H1 (cell line): Measurements from ENCODE around the gene NMRK2. TPM values are rescaled to one million over a fixed set of nuclear protein-coding genes. Genes with fewer than 3 reads are reported as not detected.

Experiments
- CTCF ChIA-PET: fragments of 300-600 bp; sonication (Branson Sonifier 250); formaldehyde crosslinking; loops from one replicate; lab custom pipeline; 2021; ENCODE audit not compliant: partially characterized antibody; lab: Charles Lee
- POLR2A ChIA-PET: fragments of 300-600 bp; sonication (Branson Sonifier 250); formaldehyde crosslinking; loops from one replicate; lab custom pipeline; 2021; ENCODE audit warnings: inconsistent platforms; ENCODE audit not compliant: partially characterized antibody; lab: Charles Lee
- DNase-seq, 2 experiments: peaks; one replicate each; pipeline versions ENCODE4 v3.0.0 to v3.0.0-alpha.2; 2010 to 2022; ENCODE audit warnings: low spot score in 2 of 2, low read depth in 1 of 2, mixed read lengths in 1 of 2
- FAIRE-seq: peaks from 2 replicates; lab custom pipeline; 2011; peaks lifted over from hg19 to GRCh38; lab: Jason Lieb, UNC
- H2AFZ ChIP-seq: 2 replicates; pipeline ENCODE4 v1.8.1; 2012; ENCODE audit warnings: low read length, inconsistent platforms
- H2AK5ac ChIP-seq: 2 replicates; pipeline ENCODE4 v1.6.1; 2013; ENCODE audit warnings: low read depth, low read length
- H2BK120ac ChIP-seq: replicated peaks from 2 replicates; pipeline ENCODE3; 2013; ENCODE audit warnings: low read depth, low read length, inconsistent platforms
- H2BK12ac ChIP-seq: 2 replicates; pipeline ENCODE4 v1.6.1; 2013; ENCODE audit warnings: low read depth, low read length
- H2BK15ac ChIP-seq: 2 replicates; pipeline ENCODE4 v1.6.1; 2013; ENCODE audit warnings: low read length
- H2BK20ac ChIP-seq: 2 replicates; pipeline ENCODE4 v1.6.1; 2013; ENCODE audit warnings: low read length
- H2BK5ac ChIP-seq: 2 replicates; pipeline ENCODE4 v1.6.1; 2013; ENCODE audit warnings: low read depth, low read length
- H3K14ac ChIP-seq: 2 replicates; pipeline ENCODE4 v1.6.1; 2013; ENCODE audit warnings: inconsistent platforms; ENCODE audit not compliant: insufficient read length
- H3K18ac ChIP-seq: 2 replicates; pipeline ENCODE4 v1.6.1; 2013; ENCODE audit warnings: low read length; ENCODE audit errors: extremely low read depth
- H3K23ac ChIP-seq: 2 replicates; pipeline ENCODE4 v1.6.1; 2013; ENCODE audit warnings: inconsistent platforms; ENCODE audit not compliant: insufficient read length
- H3K23me2 ChIP-seq: 2 replicates; pipeline ENCODE4 v1.6.1; 2013; ENCODE audit warnings: low read depth, low read length
- H3K27ac ChIP-seq: 2 replicates; pipeline ENCODE4 v1.6.1; 2011; ENCODE audit warnings: low read depth, low read length, inconsistent platforms
- H3K27me3 ChIP-seq, 4 experiments: replicated peaks in 1 of 4; 1 replicate in 1 of 4; 2 replicates in 3 of 4; pipeline versions ENCODE4 v1.6.1 to v1.8.1; 2011 to 2013; ENCODE audit warnings: low read length in 3 of 4, mild to moderate bottlenecking in 3 of 4, inconsistent platforms in 2 of 4, mixed read lengths in 2 of 4, moderate library complexity in 1 of 4; ENCODE audit not compliant: control insufficient read depth in 3 of 4, insufficient read depth in 3 of 4; ENCODE audit errors: extremely low read depth in 1 of 4
- H3K36me3 ChIP-seq, 4 experiments: 2 replicates each; pipeline versions ENCODE4 v1.6.1 to v1.8.1; 2011 to 2013; ENCODE audit warnings: mild to moderate bottlenecking in 4 of 4, low read length in 3 of 4, moderate library complexity in 2 of 4, control low read depth in 1 of 4, inconsistent platforms in 1 of 4; ENCODE audit not compliant: insufficient read depth in 4 of 4, control insufficient read depth in 2 of 4
- H3K4ac ChIP-seq: replicated peaks from 2 replicates; pipeline ENCODE3; 2013; ENCODE audit warnings: low read length, low read depth, mixed read lengths, inconsistent platforms; ENCODE audit not compliant: insufficient read length
- H3K4me1 ChIP-seq, 4 experiments: replicated peaks in 1 of 4; 1 replicate in 1 of 4; 2 replicates in 3 of 4; pipeline versions ENCODE4 v1.6.1 to v1.8.1; 2011 to 2013; ENCODE audit warnings: low read length in 3 of 4, inconsistent platforms in 2 of 4, mixed read lengths in 1 of 4; ENCODE audit not compliant: insufficient read depth in 4 of 4, control insufficient read depth in 3 of 4
- H3K4me2 ChIP-seq, 2 experiments: 2 replicates each; pipeline versions ENCODE4 v1.6.1 to v1.8.1; 2011 to 2013; ENCODE audit warnings: low read depth in 2 of 2, low read length in 2 of 2, control low read depth in 1 of 2, inconsistent platforms in 1 of 2, mild to moderate bottlenecking in 1 of 2; ENCODE audit not compliant: insufficient read depth in 1 of 2
- H3K4me3 ChIP-seq, 4 experiments: fragments of 200-600, 300-600 bp in 1 of 4; sonication (generic), shearing (Covaris generic), sonication (Bioruptor Twin) in 1 of 4; 2 replicates each; pipeline versions ENCODE4 v1.5.1 to v1.8.1; 2011 to 2016; ENCODE audit warnings: low read length in 4 of 4, low read depth in 3 of 4, control low read depth in 2 of 4, inconsistent platforms in 2 of 4, mild to moderate bottlenecking in 2 of 4, mixed read lengths in 1 of 4, moderate library complexity in 1 of 4; ENCODE audit not compliant: insufficient read depth in 2 of 4; ENCODE audit errors: extremely low read depth in 1 of 4
- H3K56ac ChIP-seq: replicated peaks from 2 replicates; pipeline ENCODE3; 2013; ENCODE audit warnings: low read depth, mild to moderate bottlenecking, mixed read lengths, low read length, inconsistent platforms; ENCODE audit not compliant: insufficient read length
- H3K79me1 ChIP-seq: 2 replicates; pipeline ENCODE4 v1.6.1; 2013; ENCODE audit warnings: low read depth, low read length, control low read depth
- H3K79me2 ChIP-seq, 2 experiments: 2 replicates each; pipeline versions ENCODE4 v1.6.1 to v1.8.1; 2012 to 2013; ENCODE audit warnings: low read length in 2 of 2, mild to moderate bottlenecking in 2 of 2, inconsistent platforms in 1 of 2; ENCODE audit not compliant: insufficient read depth in 2 of 2, control insufficient read depth in 1 of 2
- H3K9ac ChIP-seq, 4 experiments: replicated peaks in 1 of 4; 1 replicate in 1 of 4; 2 replicates in 3 of 4; pipeline versions ENCODE4 v1.6.1 to v1.8.1; 2011 to 2013; ENCODE audit warnings: low read depth in 3 of 4, low read length in 3 of 4, control low read depth in 2 of 4, mild to moderate bottlenecking in 2 of 4, moderate library complexity in 2 of 4, inconsistent platforms in 1 of 4; ENCODE audit errors: extremely low read depth in 1 of 4
- H3K9me3 ChIP-seq, 2 experiments: 2 replicates each; pipeline versions ENCODE4 v1.6.1 to v1.8.1; 2012 to 2013; ENCODE audit warnings: mild to moderate bottlenecking in 2 of 2, moderate library complexity in 2 of 2, control low read depth in 1 of 2, inconsistent platforms in 1 of 2, low read depth in 1 of 2, low read length in 1 of 2, mixed read lengths in 1 of 2; ENCODE audit not compliant: insufficient read depth in 2 of 2
- H4K20me1 ChIP-seq, 2 experiments: replicated peaks in 1 of 2; 2 replicates each; pipeline versions ENCODE3 to v1.8.1; 2011 to 2013; ENCODE audit warnings: inconsistent platforms in 2 of 2, low read length in 2 of 2, mild to moderate bottlenecking in 1 of 2; ENCODE audit not compliant: insufficient read depth in 2 of 2, control insufficient read depth in 1 of 2
- H4K5ac ChIP-seq: 2 replicates; pipeline ENCODE4 v1.6.1; 2013; ENCODE audit warnings: low read length, low read depth, mixed read lengths, inconsistent platforms; ENCODE audit not compliant: insufficient read length
- H4K8ac ChIP-seq: 2 replicates; pipeline ENCODE4 v1.8.0; 2013; ENCODE audit warnings: mild to moderate bottlenecking, moderate library complexity, low read length, inconsistent platforms; ENCODE audit not compliant: insufficient read depth; ENCODE audit errors: extremely low read depth
- H4K91ac ChIP-seq: replicated peaks from 2 replicates; pipeline ENCODE3; 2013; ENCODE audit warnings: low read length, mixed read lengths, inconsistent platforms; ENCODE audit not compliant: insufficient read length
- BCL11A ChIP-seq, 2 experiments: IDR thresholded peaks; one replicate each; pipeline ENCODE4 v1.6.1; 2011; ENCODE audit warnings: low read depth in 2 of 2, low read length in 2 of 2, mild to moderate bottlenecking in 2 of 2
- EGR1 ChIP-seq: IDR thresholded peaks from 2 replicates; pipeline ENCODE4 v1.6.1; 2011; ENCODE audit warnings: low read depth, low read length, borderline replicate concordance
- EP300 ChIP-seq, 2 experiments: IDR thresholded peaks; 1 replicate in 1 of 2; 2 replicates in 1 of 2; pipeline ENCODE4 v1.6.1; 2011 to 2012; ENCODE audit warnings: low read depth in 2 of 2, low read length in 2 of 2, mild to moderate bottlenecking in 2 of 2, borderline replicate concordance in 1 of 2, inconsistent platforms in 1 of 2, moderate library complexity in 1 of 2
- FOSL1 ChIP-seq: IDR thresholded peaks from 2 replicates; pipeline ENCODE4 v1.6.1; 2011; ENCODE audit warnings: mild to moderate bottlenecking, low read depth, low read length, moderate library complexity; ENCODE audit not compliant: insufficient read depth
- KDM5A ChIP-seq: fragments of 200-600 bp; IDR thresholded peaks from 2 replicates; pipeline ENCODE4 v1.7.1; 2012; ENCODE audit warnings: mild to moderate bottlenecking, low read length, inconsistent platforms, mixed read lengths
- SAP30 ChIP-seq: fragments of 300-600 bp; sonication (generic); IDR thresholded peaks from 2 replicates; pipeline ENCODE4 v1.7.1; 2012; ENCODE audit warnings: low read length, moderate library complexity, mild to moderate bottlenecking, inconsistent platforms; ENCODE audit not compliant: insufficient read depth, insufficient replicate concordance
- SP4 ChIP-seq: IDR thresholded peaks from 2 replicates; pipeline ENCODE4 v1.6.1; 2012; ENCODE audit warnings: low read length, inconsistent platforms
- TBP ChIP-seq: IDR thresholded peaks from 2 replicates; pipeline ENCODE4 v1.6.1; 2011; ENCODE audit warnings: low read depth, low read length, improper control_type of control experiment
- TCF12 ChIP-seq: IDR thresholded peaks from 2 replicates; pipeline ENCODE4 v1.6.1; 2011; ENCODE audit warnings: low read depth, mild to moderate bottlenecking, low read length
- whole genome bisulfite sequencing, 2 experiments: shearing (Covaris generic) in 1 of 2; methylation state at CpG; one replicate each; pipeline versions ENCODE4 v1.1.6 to v1.1.7; 2013 to 2015; ENCODE audit warnings: low lambda C conversion rate in 2 of 2, mixed read lengths in 2 of 2, inconsistent platforms in 1 of 2, low coverage in 1 of 2, missing lambda C conversion rate in 1 of 2; ENCODE audit not compliant: insufficient replicate concordance in 2 of 2, insufficient coverage in 1 of 2, insufficient read length in 1 of 2; ENCODE audit errors: extremely low coverage in 1 of 2, missing lambda C conversion rate in 1 of 2; 5-methylcytosine and 5-hydroxymethylcytosine counted together
- polyA plus RNA-seq, 7 experiments: library from polyadenylated mRNA; depleted of rRNA in 3 of 7; stranded (reverse) in 5 of 7; unstranded in 2 of 7; fragments of >200 nt in 5 of 7; fragments of 200-250 nt in 2 of 7; gene quantifications; 1 replicate in 5 of 7; 2 replicates in 1 of 7; 4 replicates in 1 of 7; pipeline versions ENCODE4 v1.2.1 to v1.2.3, GENCODE V29; 2011 to 2013; ENCODE audit warnings: missing spikeins in 2 of 7, mixed read lengths in 2 of 7
- total RNA-seq: library from RNA; stranded (reverse); fragmentation: NEBNext Ultra II Directional; extraction: Animal tissue kit (Norgen Biotek cat#: 25700); gene quantifications from 2 replicates; pipeline ENCODE4 v1.2.1, GENCODE V29; 2021
- TF ChIP-seq, protein P1 (sequence below), 3 experiments: IDR thresholded peaks; 1 replicate in 2 of 3; 2 replicates in 1 of 3; pipeline versions ENCODE4 v1.5.1 to v1.6.1; 2011; ENCODE audit warnings: low read length in 3 of 3, mild to moderate bottlenecking in 3 of 3, inconsistent platforms in 2 of 3, low read depth in 1 of 3, moderate library complexity in 1 of 3; ENCODE audit not compliant: insufficient read depth in 1 of 3; ENCODE audit errors: control extremely low read depth in 1 of 3

NMRK2 gene
- total and polyA plus RNA-seq, 2 of the 8 experiments (the other 6 are each of a cell fraction or from before 2014, with no cell fraction given): 87.4 to 206 TPM

GRCh38 chr19:3944018-3944721 lies 11.3 kb downstream of the NMRK2 start:
- Histone ChIP-seq H2AK5ac (no peak overlapping the region), H3K27me3 (no peaks in the 10 kb centered on the region), H3K4me2 (no peak overlapping the region), H3K4ac (no peak overlapping the region), H3K23ac (no peak overlapping the region), H4K5ac (no peak overlapping the region), H2BK15ac (no peak overlapping the region), H3K23me2 (no peaks in the 10 kb centered on the region), H2BK12ac (no peak overlapping the region), H4K91ac (no peak overlapping the region), H2AFZ (no peak overlapping the region), H4K8ac (no peak overlapping the region), H3K4me3 (no peak overlapping the region), H2BK5ac (no peak overlapping the region), H3K14ac (no peak overlapping the region), H3K56ac (no peak overlapping the region), H3K79me2 (no peaks in the 10 kb centered on the region), H3K9ac (no peak overlapping the region), H3K9me3 (no peaks in the 10 kb centered on the region), H2BK120ac (no peak overlapping the region), H2BK20ac (no peak overlapping the region), H3K79me1 (no peaks in the 10 kb centered on the region), H3K18ac (no peak overlapping the region), H3K27ac (no peak overlapping the region), H4K20me1 (peaks cover 0 to 2% of the 10 kb centered on the region in 2 experiments), H3K4me1 (no peaks in the 10 kb centered on the region), H3K36me3 (peaks cover 2 to 19% (median 10%) of the 10 kb centered on the region in 4 experiments; a peak in 5 of 8 replicates)
- FAIRE-seq (no peak), DNase-seq (no peak)
- 89% methylated on average over 10 of the region's 11 CpGs; no CpG with 5 or more reads in 1 of the 2 experiments for WGBS, 2 experiments
- POLR2A ChIA-PET: interaction anchor here (1.8 kb wide), 1 partner anchor 11 kb away, joined by 8 read pairs; no protein-coding TSS in a partner anchor
- TF ChIP-seq TBP (no peak), BCL11A (IDR thresholded peaks at IDR 0.05; ENCODE audit: low read depth in 2 of 2, low read length in 2 of 2) (no peak), EP300 (IDR thresholded peaks at IDR 0.05; ENCODE audit: borderline replicate concordance in 1 of 2, low read depth in 2 of 2, low read length in 2 of 2) (no peak), SAP30 (no peak), EGR1 (no peak), TCF12 (no peak), FOSL1 (no peak), SP4 (no peak), KDM5A (no peak)
- TF ChIP-seq, protein P1, sequence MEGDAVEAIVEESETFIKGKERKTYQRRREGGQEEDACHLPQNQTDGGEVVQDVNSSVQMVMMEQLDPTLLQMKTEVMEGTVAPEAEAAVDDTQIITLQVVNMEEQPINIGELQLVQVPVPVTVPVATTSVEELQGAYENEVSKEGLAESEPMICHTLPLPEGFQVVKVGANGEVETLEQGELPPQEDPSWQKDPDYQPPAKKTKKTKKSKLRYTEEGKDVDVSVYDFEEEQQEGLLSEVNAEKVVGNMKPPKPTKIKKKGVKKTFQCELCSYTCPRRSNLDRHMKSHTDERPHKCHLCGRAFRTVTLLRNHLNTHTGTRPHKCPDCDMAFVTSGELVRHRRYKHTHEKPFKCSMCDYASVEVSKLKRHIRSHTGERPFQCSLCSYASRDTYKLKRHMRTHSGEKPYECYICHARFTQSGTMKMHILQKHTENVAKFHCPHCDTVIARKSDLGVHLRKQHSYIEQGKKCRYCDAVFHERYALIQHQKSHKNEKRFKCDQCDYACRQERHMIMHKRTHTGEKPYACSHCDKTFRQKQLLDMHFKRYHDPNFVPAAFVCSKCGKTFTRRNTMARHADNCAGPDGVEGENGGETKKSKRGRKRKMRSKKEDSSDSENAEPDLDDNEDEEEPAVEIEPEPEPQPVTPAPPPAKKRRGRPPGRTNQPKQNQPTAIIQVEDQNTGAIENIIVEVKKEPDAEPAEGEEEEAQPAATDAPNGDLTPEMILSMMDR (IDR thresholded peaks at IDR 0.05; ENCODE audit: control extremely low read depth in 1 of 3, insufficient read depth in 1 of 3, low read depth in 1 of 3, low read length in 3 of 3): no peak
- CTCF ChIA-PET: no interaction called here
